GM20431 (cell line): ENCODE measurements around the gene EFNA2.
"Not testable (repeated sequence)": the region's sequence is repeated elsewhere in the genome, so short reads cannot be mapped to it uniquely, and the experiment has no call there.

Experiments
- in situ Hi-C: fragments of 300-500 bp; cut with MseI, MboI; formaldehyde crosslinking; loops from one replicate; pipeline ENCODE4 v1.15.0; 2020; ENCODE audit warnings: low sequenced_read_pairs; ENCODE audit not compliant: unreplicated experiment

Gene EFNA2

DNA sequence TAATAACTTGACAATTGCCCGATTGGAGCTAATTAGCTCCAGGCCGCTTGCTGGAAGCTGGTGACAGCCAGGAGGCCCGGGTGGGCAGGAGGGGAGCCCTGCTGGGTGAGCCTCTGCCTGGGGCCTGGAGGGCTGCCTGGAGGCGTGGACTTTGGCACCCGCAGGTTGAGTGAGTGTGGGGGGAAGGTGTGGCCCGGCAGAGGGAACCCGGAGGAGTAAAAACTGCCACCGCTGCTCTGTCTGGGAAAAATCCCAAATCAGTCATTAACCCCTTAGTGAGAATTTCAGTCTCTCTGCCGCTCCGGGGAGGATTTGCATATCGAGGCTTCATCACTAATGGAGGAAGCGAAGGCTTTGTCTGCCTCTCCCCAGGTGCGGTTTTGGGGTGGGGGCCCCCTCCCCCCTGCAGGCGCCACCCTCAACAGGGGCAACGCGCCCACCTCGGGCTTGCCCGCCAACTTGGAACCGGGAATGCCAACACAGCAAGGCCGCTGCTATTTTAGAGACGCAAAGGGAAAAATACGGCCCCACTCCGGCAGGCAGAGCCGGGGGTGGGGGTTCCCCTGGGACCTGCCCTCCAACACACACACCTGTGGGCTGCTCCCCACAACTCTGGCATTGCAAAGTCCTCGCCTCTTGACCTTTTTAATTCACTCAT, 6.2 kb downstream of the EFNA2 start:
- in situ Hi-C loops = loop anchor here (25.0 kb wide), 1 partner anchor 95 kb away; the partner anchor contains the start of gene NDUFS7

DNA sequence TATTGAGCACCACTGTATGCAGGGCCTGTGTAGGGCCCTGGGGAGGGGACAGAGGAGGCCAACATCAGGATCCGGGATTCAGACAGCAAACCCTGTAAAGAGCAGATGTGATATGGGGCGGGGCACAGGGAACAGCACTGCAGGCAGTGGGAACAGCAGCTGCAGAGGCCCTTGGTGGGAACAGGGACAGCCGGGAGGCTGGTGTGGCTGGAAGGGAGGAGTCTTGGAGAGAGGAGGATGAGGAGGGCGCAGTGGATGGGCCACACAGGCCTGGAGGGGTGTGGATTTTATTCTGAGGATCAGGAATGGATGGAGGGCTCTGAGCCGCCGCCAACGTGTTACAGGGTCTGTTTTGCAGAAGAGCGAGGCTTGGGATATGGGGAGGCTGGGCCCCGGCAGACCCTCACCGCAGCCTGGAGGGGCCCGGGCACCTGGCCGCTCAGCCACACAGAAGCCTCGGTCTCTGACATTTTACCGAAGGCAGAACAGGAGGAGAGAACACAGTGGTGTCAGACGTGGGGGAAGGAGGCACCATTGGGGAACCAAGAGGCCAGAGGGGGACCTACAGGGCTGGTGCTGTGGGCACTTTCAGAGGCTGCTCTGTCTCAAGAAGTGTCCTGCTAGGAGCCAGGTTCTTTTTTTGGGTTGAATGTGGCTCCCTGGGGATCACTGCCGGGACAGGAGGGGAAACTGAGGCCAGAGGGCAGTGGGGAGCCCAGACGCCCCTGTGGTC, 6.9 kb downstream of the EFNA2 start:
- in situ Hi-C loops = loop anchor here (25.0 kb wide), 1 partner anchor 95 kb away; the partner anchor contains the start of gene NDUFS7

DNA sequence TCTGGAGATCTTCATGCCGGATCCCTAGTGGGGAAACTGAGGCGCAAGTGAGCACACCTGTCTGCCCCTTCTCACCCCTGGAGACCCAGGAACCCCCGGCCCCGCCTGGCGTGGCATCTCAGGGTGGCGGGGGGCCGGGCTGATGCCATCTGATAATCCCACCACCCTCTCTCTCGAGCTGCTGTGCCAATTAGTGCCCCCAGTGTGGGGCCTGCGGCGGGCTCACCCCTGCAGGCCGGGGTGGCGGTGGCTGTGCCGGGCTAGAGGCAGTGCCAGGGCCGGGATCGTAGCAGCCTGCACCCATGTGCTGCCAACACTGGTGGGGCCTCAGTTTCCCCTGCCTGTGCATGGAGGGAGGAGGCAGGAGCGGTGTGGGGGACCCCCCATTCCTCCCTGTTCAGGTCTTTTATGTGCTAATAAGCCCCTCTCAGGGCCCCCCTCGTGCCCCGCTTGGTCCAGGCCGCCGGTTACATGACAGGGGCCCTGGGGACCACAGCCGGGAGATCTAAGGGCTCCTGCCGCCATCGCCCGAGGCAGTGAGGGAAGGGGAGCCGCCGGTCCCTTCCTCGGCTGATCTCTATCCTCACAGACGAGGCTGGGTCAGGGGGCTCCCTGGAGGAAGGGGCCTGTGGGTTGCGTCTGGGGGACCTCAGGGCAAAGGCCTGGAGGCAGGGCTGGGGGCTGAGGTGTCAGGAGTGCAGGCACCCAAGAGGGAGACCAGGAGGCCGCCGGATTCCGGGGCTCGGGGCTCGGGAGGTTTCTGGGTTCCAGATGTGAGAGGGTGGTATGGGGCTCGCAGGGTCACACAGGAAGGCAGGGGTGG, 8.3 kb downstream of the EFNA2 start:
- in situ Hi-C loops = loop anchor here (25.0 kb wide), 1 partner anchor 93 kb away; the partner anchor contains the start of gene NDUFS7

DNA sequence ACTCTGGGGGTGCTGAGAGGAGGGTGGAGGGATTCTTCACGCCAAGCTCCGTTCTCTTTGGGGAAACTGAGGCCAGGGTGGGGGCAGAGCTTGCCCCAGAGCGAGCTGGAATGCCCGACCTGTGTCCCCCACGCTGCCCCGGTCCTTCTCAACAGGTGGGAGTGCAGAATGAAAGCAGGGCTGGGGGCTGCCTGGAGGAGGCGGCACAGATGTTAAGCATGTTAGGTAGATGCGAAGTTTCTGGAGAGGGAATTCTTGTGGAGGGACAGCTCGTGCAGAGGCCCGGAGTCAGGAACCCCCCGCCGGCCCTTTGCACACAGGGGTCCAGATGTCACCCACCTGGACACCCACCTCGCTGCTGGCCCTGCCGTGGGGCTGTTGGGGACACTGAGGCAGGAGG, 9.0 kb downstream of the EFNA2 start:
- in situ Hi-C loops = loop anchor here (25.0 kb wide), 1 partner anchor 93 kb away; the partner anchor contains the start of gene NDUFS7

DNA sequence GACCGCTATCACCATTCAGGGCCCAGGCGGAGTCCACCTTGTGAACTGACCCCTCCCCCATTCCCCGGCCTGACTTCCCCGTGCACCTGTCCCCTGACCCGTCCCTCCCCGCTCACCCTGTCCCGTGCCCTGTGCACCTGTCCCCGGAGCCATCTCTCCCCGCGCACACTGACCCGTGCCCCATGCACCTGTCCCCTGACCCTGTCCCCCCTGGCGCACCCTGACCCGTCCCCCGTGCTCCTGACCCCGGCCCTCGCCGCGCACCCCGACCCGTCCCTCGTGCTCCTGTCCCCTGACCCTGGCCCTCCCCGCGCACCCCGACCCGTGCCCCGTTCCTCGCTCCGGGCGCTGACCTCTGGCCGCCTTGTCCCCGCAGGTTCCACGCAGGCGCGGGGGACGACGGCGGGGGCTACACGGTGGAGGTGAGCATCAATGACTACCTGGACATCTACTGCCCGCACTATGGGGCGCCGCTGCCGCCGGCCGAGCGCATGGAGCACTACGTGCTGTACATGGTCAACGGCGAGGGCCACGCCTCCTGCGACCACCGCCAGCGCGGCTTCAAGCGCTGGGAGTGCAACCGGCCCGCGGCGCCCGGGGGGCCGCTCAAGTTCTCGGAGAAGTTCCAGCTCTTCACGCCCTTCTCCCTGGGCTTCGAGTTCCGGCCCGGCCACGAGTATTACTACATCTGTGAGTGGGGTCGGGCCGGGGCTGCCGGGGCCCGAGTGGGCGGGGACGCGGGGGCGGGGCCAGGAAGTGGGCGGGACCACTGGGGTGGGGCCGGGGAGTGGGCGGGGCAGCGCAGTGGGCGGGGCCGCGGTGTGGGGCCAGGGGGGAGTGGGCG, 9.7 kb downstream of the EFNA2 start:
- in situ Hi-C loops = loop anchor here (25.0 kb wide), 1 partner anchor 92 kb away; the partner anchor contains the start of gene NDUFS7

DNA sequence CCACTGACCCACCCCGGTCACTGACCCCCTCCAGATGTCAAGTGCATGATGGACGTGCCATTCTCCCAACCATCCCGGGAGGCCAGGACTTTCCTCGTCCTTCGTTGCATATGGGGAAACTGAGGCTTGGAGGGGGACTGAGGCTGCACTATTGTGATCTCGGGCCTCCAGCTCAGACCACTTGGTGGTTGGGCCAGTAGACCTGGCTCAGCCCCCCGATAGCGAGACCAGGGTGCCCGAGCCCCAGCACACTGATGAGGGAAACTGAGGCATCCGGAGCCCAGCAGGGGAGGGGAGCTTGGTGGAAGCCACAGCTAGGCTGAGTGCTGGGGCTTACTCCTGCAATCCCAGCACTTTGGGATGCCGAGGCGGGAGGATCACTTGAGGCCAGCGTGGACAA, 10.4 kb downstream of the EFNA2 start:
- in situ Hi-C loops = loop anchor here (25.0 kb wide), 1 partner anchor 91 kb away; the partner anchor contains the start of gene NDUFS7

DNA sequence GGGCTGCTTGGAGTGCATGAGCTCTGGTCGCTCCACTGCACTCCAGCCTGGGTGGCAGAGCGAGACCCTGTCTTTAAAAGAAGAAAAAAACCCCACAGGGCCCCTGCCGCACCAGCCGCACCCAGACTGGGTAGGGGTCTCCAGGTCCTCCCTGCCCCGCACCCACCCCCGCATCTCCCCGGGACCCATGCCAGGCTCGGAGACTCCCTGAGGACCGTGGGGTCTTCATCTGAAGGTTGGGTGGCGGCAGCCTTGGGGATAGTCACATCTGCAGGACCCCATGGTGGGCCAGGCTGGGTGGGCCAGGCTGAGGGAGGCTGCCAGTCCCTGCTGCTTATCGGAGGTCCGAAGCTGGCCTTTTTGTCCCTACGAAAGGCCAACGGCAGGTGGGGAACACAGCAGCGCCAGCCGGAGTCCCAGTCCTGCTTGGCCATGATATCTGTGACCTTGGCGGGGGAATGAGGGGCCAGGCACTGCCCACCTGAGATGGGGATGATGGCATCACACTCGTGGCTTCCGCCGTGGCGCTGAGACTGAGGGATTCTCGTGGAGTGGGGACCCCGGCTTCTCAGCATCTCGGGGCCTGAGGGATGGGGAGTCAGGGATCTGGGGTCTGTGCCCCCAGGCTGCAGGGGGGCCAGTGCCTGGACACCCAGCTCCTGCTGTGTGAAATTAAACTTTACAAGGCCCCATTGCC, 11.1 kb downstream of the EFNA2 start:
- in situ Hi-C loops = loop anchor here (25.0 kb wide), 1 partner anchor 91 kb away; the partner anchor contains the start of gene NDUFS7

DNA sequence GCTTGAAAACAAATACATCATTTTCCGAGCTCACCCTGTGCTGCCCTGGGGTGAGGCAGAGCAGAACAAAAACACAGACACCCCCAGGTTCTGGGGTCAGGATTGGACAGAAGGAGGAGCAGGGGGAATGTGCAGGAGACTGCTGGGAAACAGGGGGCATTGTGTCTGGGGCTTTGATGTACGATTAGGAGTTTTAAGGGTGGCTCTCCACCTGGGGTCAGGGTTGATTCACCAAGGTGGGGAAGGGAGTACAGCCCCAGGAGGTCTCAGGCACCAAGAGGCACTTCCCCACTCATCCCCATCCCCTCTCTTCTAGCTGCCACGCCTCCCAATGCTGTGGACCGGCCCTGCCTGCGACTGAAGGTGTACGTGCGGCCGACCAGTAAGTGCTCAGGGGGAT, 12.6 kb downstream of the EFNA2 start:
- in situ Hi-C loops = loop anchor here (25.0 kb wide), 1 partner anchor 89 kb away; the partner anchor contains the start of gene NDUFS7

DNA sequence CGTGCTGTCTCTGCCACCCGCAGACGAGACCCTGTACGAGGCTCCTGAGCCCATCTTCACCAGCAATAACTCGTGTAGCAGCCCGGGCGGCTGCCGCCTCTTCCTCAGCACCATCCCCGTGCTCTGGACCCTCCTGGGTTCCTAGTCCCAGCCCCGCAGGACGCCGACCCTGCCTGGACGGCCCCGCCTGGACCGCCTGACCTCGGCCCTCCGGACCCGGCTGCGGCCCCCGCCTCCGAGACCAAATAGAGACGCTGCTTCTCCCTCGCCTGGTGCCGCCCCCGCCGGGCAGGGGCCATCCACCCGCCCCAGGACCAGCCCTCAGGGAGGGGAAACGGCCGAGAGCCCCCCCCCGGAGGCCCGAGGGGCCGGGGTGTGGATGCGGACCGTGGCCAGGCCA, 14.1 kb downstream of the EFNA2 start:
- in situ Hi-C loops = loop anchor here (25.0 kb wide), 1 partner anchor 88 kb away; the partner anchor contains the start of gene NDUFS7

DNA sequence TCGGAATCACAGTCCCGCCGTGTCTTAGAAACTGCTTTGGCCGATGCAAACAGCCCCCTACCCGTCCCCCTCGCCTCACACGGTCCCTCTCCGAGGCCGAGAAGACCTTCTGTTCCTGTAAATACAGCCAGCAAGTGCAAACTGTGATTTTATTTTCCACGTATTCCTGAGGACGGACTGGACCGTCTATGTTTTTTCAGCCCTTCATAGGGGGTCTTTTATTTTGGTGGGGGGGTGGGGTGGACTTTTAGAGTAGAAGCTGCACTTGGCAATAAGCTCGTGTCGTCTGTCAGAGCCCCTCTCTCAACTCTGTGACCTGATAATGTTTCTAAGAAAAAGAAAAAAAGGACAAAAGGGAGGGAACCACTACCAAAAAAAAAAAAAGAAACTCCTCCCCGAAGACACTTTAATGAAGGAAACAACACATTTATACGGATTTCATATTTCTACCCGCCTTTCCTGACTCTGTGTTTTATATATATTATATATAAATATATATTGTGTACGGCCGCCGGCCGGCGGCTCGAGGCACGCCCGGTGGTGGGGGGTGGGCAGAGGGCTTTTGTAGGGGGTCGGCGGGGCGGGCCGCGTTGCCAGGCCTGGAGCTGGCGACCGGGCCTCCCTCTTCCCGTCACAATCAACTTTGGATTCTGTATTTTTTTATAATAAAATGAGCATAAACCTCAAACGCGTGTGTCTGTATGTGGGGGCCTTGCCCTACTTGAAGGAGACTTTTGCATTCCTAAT, 15.2 kb downstream of the EFNA2 start:
- in situ Hi-C loops = no loop called here

DNA sequence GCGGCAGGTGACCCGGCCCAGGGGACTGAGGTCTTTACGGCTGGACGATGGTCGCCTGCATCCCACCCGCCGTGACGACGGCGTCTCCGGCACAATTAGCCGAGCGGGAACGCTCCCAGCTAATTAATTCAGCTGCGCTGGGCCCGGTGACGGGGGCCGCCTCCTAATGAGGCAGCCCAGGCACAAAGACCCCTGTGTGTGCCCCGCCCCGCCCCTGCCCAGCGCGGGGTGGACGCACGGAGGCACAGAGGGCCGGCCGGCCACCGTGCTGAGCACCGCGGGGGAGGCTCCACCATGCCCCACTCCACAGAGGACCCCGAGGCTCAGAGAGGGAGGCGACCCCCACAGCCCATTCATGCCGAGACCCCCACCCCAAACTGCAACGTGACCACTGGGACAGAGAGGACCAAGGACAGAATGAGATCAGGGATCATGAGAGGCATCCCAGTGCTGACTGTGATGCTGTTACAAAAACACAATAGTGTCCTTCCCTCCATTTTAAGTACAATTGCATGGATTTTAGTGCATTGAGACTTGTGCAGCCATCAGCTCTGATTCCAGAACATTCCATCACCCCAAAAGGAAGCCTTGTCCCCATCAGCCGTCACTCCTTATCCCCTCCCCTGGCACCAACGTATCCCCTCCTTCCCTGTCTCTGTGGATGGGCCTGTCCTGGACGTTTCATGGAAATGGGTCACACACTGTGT, 17.0 kb downstream of the EFNA2 start:
- in situ Hi-C loops = no loop called here

DNA sequence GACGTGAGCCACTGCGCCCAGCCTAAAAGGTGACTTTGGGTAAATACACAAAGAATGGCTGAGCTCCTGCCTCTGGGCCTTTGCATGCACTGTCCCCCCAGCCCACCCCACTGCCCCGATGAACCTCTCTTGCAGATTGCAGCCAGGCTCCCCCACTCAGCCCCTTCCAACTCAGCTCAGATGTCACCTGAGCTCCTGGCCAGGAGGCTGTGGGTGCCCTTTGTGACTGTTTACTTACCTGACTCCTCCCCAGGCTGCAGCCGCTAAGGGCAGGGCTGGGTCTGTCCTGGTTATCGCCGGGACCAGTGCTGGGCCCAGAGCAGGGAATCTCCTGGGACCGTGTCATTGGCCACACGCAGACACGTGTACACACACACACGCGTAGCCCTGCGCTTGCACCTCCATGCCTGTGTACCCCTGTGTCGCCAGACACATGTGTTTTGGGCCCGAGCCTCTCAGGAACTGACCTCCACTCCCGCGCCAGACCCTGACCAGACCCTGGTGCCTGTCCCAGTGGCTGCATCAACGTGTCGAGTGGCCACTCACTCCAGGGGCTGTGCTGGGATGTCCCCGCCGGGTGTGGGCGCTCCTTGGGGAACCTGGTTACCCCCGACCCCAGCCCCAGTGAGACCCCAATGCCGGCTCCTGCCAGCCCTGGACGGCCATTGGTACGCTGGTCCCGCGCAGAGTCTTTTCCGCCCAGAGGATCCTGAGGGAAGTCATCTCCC, 18.7 kb downstream of the EFNA2 start:
- in situ Hi-C loops = no loop called here

DNA sequence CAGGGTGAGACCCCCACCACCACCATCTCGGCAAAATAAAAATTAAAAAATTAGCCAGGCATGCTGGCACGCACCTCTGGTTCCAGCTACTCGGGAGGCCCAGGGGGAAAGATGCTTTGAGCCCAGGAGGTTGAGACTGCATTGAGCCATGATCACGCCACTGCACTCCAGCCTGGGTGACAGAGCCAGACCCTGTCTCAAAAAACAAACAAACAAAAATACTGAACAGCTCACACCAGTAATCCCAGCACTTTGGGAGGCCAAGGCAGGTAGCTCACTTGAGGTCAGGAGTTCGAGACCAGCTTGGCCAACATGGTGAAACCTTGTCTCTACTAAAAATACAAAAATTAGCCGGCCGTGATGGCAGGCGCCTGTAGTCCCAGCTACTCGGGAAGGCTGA, 19.7 kb downstream of the EFNA2 start:
- in situ Hi-C loops = not testable (repeated sequence)

DNA sequence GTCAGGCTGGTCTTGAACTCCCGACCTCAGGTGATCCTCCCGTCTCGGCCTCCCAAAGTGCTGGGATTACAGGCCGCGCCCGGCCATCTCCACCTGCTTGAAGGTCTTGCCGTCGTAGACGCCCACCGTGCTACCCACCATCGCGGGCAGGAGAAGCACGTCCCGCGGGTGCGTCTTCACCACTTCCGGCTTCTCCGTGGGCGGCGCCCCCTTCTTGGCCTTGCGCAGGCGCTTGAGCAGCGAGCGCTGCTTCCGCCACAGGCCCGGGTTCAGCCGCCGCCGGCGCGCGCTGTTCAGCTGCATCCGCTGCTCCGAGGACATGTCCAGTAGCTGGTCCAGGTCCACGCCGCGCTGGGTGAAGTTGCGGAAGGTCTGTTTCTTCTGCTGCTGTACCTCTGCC, 21.6 kb downstream of the EFNA2 start:
- in situ Hi-C loops = no loop called here

DNA sequence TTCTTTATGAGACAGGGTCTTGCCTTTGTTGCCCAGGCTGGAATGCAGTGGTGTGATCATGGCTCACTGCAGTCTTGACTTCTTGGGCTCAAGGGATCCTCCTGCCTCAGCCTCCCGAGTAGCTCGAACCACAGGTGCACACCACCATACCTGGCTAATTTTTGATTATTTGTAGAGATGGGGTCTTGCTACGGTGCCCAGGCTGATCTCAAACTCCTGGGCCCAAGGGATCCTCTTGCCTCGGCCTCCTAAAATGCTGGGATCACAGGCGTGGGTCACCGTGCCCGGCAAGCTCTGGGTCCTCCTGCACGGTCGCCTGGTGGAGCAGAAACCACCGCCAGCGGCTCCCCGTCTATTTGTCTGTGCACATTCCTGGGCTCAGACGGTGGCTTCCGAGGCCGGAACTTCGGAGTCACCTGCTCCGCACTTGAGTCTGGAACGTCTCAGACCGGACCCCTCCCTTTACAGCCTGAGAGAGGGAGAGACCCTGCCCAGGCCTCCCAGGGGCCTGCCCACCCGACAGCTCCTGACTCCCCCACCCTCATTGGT, 22.2 kb downstream of the EFNA2 start:
- in situ Hi-C loops = no loop called here

DNA sequence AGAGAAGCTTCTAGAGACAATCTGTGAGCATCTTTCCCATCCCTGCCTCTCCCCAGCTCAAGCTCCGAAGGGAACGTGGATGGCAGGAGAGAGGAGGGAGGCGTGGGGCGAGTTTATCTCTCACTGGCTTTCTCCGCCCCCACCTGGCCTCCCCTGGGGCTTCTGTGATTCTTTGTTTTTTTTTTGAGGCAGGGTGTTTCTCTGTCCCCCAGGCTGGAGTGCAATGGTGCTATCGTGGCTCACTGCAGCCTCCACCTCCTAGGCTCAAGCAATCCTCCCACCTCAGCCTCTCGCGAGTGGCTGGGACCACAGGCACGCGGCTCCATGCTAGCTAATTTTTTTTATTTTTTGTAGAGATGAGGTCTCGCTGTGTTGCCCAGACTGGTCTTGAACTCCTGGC, 23.0 kb downstream of the EFNA2 start:
- in situ Hi-C loops = no loop called here
